WERI-Rb-1 (cell line): ENCODE data around the gene NRDC.

Experiments used
- DNase-seq: peaks from one replicate; pipeline ENCODE4 v3.0.0-alpha.2; 2020
- H3K27ac ChIP-seq: fragments of 250-450 bp; sonication (Bioruptor Pico); 2 replicates; pipeline ENCODE4 v1.5.1; 2020; ENCODE audit warnings: mild to moderate bottlenecking, moderate library complexity
- H3K27me3 ChIP-seq: fragments of 250-450 bp; sonication (Bioruptor Pico); 2 replicates; pipeline ENCODE4 v1.5.1; 2021; ENCODE audit warnings: mild to moderate bottlenecking, low read depth, moderate library complexity; ENCODE audit not compliant: insufficient read depth, severe bottlenecking
- H3K36me3 ChIP-seq: fragments of 250-450 bp; sonication (Bioruptor Pico); 2 replicates; pipeline ENCODE4 v1.5.1; 2020; ENCODE audit warnings: mild to moderate bottlenecking, moderate library complexity
- H3K4me3 ChIP-seq: 2 replicates; pipeline ENCODE4 v1.5.1; 2011; ENCODE audit warnings: low read depth, mild to moderate bottlenecking, control low read depth, low read length
- H3K9me3 ChIP-seq: fragments of 250-450 bp; sonication (Bioruptor Pico); 2 replicates; pipeline ENCODE4 v1.5.1; 2021; ENCODE audit warnings: mild to moderate bottlenecking, moderate library complexity; ENCODE audit not compliant: severe bottlenecking
- TF ChIP-seq, protein P1 (sequence below): IDR thresholded peaks from 2 replicates; pipeline ENCODE4 v1.5.1; 2011; ENCODE audit warnings: low read depth, mild to moderate bottlenecking, control low read depth, inconsistent platforms, low read length

Gene NRDC

DNA sequence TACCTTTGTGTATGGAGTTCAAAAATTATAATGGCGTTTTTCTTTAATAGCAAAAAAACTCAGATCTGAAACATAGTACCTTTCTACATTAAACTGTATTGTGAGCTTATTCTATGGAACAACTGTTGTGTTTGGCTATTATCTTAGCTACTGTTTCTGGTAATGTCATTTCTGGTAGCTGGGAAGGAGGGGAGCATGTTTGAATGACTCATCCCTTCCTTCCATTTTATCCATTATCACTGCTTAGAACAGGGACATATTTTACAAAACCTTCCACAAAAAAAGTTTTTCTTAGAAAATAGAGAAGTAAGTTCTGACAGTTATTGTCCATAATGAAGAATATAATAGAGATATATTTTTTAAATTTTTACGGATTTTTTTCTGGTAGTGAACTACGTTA is 128.3 kb downstream of the NRDC start:
- DNase-seq, result no peak
- H3K27me3 ChIP-seq, result no peaks in the 10 kb centered on the region
- TF ChIP-seq, protein P1, sequence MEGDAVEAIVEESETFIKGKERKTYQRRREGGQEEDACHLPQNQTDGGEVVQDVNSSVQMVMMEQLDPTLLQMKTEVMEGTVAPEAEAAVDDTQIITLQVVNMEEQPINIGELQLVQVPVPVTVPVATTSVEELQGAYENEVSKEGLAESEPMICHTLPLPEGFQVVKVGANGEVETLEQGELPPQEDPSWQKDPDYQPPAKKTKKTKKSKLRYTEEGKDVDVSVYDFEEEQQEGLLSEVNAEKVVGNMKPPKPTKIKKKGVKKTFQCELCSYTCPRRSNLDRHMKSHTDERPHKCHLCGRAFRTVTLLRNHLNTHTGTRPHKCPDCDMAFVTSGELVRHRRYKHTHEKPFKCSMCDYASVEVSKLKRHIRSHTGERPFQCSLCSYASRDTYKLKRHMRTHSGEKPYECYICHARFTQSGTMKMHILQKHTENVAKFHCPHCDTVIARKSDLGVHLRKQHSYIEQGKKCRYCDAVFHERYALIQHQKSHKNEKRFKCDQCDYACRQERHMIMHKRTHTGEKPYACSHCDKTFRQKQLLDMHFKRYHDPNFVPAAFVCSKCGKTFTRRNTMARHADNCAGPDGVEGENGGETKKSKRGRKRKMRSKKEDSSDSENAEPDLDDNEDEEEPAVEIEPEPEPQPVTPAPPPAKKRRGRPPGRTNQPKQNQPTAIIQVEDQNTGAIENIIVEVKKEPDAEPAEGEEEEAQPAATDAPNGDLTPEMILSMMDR, result no peak
- H3K4me3 ChIP-seq, result no peak overlapping the region
- no peaks in the 10 kb centered on the region; the same call in 1 of the 2 replicates for H3K36me3 ChIP-seq
- no peaks in the 10 kb centered on the region for H3K9me3 ChIP-seq
- H3K27ac ChIP-seq, result no peak overlapping the region

DNA sequence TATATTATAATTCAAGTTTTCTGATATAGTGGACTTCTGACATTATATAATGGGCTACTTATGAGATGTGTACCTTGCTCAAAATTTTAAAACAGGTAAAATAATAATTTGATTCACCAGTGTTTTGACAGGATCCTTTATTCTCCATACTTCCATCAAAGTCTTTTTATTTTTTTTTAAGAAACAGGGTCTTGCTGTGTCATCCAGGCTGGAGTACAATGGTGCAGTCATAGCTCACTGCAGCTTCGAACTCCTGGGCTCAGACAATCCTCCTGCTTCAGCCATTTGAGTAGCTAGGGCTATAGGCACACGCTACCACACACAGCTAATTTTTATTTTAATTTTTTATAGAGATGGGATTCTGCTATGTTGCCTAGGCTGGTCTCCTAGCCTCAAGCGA is 129.4 kb downstream of the NRDC start:
- Histone ChIP-seq H3K36me3 (no peaks in the 10 kb centered on the region; the same call in 1 of the 2 replicates), H3K27me3 (no peaks in the 10 kb centered on the region), H3K4me3 (no peak overlapping the region), H3K9me3 (no peaks in the 10 kb centered on the region), H3K27ac (no peak overlapping the region)
- TF ChIP-seq, protein P1, result no peak
- DNase-seq, result no peak

DNA sequence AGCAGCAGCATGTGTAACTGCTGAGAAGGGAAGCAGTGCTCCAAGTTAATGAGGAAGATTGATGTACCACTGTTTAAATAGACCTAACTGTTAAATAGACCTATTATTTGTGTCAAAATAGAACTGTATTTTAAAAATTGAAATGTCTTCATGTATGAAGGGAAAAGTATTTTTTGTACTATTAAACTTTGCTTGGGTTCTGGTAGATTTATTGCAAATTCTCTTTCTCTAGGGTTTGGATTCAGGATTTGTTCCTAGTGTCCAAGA is 133.3 kb downstream of the NRDC start:
- no peak overlapping the region for H3K27ac ChIP-seq
- no peak for DNase-seq
- H3K36me3 ChIP-seq, result no peaks in the 10 kb centered on the region
- no peak overlapping the region for H3K4me3 ChIP-seq
- no peaks in the 10 kb centered on the region for H3K27me3 ChIP-seq
- TF ChIP-seq, protein P1, result no peak
- no peaks in the 10 kb centered on the region for H3K9me3 ChIP-seq

DNA sequence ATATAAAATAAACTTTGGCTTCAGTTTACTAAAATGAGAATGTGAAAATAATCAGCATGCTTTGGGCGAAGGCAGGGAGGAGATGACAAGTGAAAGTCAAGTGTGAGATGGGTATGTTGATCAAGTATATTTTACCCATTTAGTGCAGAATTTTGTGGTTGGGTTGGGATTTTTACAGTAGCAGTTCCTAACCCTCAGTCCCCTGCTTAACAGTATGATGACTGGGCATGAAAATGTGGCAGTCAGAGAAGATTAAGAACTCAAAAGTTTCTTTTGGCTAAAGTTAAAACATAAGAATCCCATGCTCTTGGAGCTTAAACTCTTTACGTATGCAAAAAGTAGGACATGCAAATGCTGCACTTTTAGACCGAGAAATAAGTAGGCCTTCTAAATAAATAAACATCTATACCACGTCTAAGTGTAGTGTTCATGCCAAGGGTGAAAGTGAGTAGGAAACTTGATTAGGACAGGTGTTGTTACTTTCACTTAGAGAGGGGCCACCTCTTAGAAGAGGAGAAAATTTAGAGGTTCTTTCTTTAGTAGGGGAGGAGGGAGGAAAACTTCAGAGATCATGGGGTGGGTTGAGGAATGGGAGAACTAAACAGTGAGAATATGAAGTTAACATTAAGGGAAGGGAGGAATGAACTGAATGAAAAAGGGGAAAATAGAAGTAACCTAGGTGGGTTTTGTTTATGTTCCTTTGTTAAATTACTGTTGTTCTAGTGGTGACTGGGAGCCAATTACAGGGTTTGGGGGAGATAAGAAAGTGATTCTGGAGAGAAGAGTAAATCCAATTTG is 133.8 kb downstream of the NRDC start:
- DNase-seq, result no peak
- H3K27me3 ChIP-seq, result no peaks in the 10 kb centered on the region
- no peak overlapping the region for H3K27ac ChIP-seq
- H3K36me3 ChIP-seq, result no peaks in the 10 kb centered on the region
- no peak overlapping the region for H3K4me3 ChIP-seq
- H3K9me3 ChIP-seq, result no peaks in the 10 kb centered on the region
- TF ChIP-seq, protein P1, result no peak

DNA sequence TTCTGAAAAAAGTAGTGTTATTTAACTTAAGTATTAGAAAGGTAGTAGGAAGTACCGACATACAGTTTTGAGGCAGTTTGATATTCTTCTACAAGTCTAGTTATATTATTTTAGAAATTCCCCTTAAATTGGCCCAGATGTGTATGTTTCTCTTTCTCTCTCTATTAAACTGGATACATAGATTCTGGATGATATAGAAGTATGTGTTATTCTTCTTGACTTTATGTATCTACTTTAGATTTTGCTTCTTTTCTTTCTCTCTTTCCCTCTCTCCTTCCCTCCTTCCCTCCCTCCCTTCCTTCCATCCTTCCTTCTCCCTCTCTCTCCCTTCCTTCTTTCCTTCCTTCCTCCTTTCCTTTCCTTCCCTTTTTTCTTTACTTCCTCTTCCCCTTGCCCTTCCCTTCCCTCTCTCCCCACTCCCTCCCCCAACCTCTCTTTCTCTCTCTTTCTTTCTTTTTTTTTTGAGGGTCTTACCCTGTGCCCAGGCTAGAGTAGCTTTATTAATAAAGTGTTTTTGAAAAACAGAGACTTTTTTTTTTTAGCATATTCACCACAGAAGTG is 137.3 kb downstream of the NRDC start:
- Histone ChIP-seq H3K4me3 (no peak overlapping the region), H3K27me3 (no peaks in the 10 kb centered on the region), H3K27ac (no peak overlapping the region), H3K36me3 (no peaks in the 10 kb centered on the region), H3K9me3 (no peaks in the 10 kb centered on the region)
- TF ChIP-seq, protein P1, result no peak
- no peak for DNase-seq

DNA sequence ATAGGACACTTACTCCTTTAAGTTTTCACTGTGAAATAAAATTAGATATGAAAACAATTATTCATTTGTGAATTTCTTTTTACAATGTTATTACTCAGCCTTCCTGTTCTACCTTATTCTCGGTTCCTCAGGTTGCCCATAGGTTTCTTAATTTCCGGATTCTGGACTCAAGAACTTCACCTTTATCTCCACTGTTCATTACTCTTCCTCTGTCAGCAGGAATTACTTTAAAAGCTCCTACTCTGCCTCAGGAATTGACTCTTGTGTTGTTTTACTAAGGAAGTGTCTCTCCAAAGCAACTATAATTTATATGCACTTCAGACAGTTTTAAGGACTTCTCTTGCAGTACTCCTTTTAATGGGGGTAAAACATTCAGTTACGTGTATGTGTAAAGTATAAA is 137.9 kb downstream of the NRDC start:
- Histone ChIP-seq H3K9me3 (no peaks in the 10 kb centered on the region), H3K27me3 (no peaks in the 10 kb centered on the region), H3K36me3 (no peaks in the 10 kb centered on the region), H3K4me3 (no peak overlapping the region), H3K27ac (no peak overlapping the region)
- no peak for DNase-seq
- TF ChIP-seq, protein P1, result no peak
